Upper lobe of left lung (tissue), 6 donors: Measurements from ENCODE around the gene COL6A5. TPM values are rescaled to one million over a fixed set of nuclear protein-coding genes. Genes with fewer than 3 reads are reported as not detected.

Experiments
- ATAC-seq, 2 donors: fragments of 200-7000 bp; cut with Tn5 transposase; one replicate each; pipeline ENCODE4 v1.9.1; 2022; ENCODE audit warnings: mild to moderate bottlenecking in 2 of 2, moderate library complexity in 2 of 2; ENCODE audit not compliant: low FRiP score in 2 of 2
- DNase-seq, 2 donors: peaks; one replicate each; pipeline ENCODE4 v3.0.0-alpha.2; 2019 to 2020
- H3K27ac ChIP-seq, 4 donors: fragments of 200-600 bp; sonication (generic); one replicate each; pipeline ENCODE4 v1.5.1; 2016 to 2019
- H3K27me3 ChIP-seq, 4 donors: fragments of 200-600 bp; sonication (generic); one replicate each; pipeline ENCODE4 v1.5.1; 2017 to 2019
- H3K36me3 ChIP-seq, 4 donors: fragments of 200-600 bp; sonication (generic); one replicate each; pipeline ENCODE4 v1.5.1; 2016 to 2019
- H3K4me1 ChIP-seq, 4 donors: fragments of 200-600 bp; sonication (generic); one replicate each; pipeline ENCODE4 v1.5.1; 2018 to 2019
- H3K4me3 ChIP-seq, 4 donors: fragments of 200-600 bp; sonication (generic); one replicate each; pipeline ENCODE4 v1.5.1; 2017 to 2019; ENCODE audit warnings: mild to moderate bottlenecking in 2 of 4, moderate library complexity in 1 of 4
- H3K9me3 ChIP-seq, 4 donors: fragments of 200-600 bp; sonication (generic); one replicate each; pipeline ENCODE4 v1.5.1; 2018 to 2019
- CTCF ChIP-seq, 6 experiments: fragments of 450-650 bp in 4 of 6; fragments of 200-600 bp in 2 of 6; sonication (generic) in 2 of 6; IDR thresholded peaks; one replicate each; pipeline ENCODE4 v1.5.1; 2016 to 2019; ENCODE audit warnings: antibody characterized with exemption in 6 of 6
- EP300 ChIP-seq, 4 donors: sonication (generic); formaldehyde crosslinking; IDR thresholded peaks; one replicate each; pipeline ENCODE4 v1.5.1; 2017; ENCODE audit warnings: antibody characterized with exemption in 4 of 4, control low read depth in 2 of 4
- POLR2A ChIP-seq, 4 donors: fragments of 450-650 bp; IDR thresholded peaks; one replicate each; pipeline ENCODE4 v1.5.1; 2016 to 2017; ENCODE audit warnings: antibody characterized with exemption in 4 of 4, mild to moderate bottlenecking in 2 of 4
- POLR2AphosphoS5 ChIP-seq, 2 donors: sonication (generic); formaldehyde crosslinking; IDR thresholded peaks; one replicate each; pipeline ENCODE4 v1.5.1; 2017; ENCODE audit warnings: antibody characterized with exemption in 2 of 2
- WGBS, 2 donors: methylation state at CpG; one replicate each; pipeline ENCODE4 v1.1.5; 2017 to 2018; 5-methylcytosine and 5-hydroxymethylcytosine counted together
- total RNA-seq, 6 donors: library from RNA; depleted of rRNA in 4 of 6; stranded (reverse); fragments of >200 nt in 4 of 6; gene quantifications; one replicate each; pipeline versions ENCODE4 v1.1.0 to v1.2.1, GENCODE V29; 2016 to 2021
- donor health status: DM: no; HTN: no; CAD: no; lungs with moderate emphysema.
- donor health status: DM: no; HTN: yes; CAD: no; lungs with severe emphysema.

The COL6A5 gene
- total RNA-seq, 6 donors from 2014 or later, result 1.7 to 6.1 (median 3.9) TPM

GRCh38 chr3:130456540-130456939 is 111.1 kb downstream of the COL6A5 start:
- ATAC-seq (no peak), DNase-seq (no peak)
- H3K27ac ChIP-seq, result no peak overlapping the region
- H3K4me1 ChIP-seq, result no peaks in the 10 kb centered on the region
- H3K9me3 ChIP-seq, result no peaks in the 10 kb centered on the region
- H3K27me3 ChIP-seq, result no peaks in the 10 kb centered on the region
- WGBS, 2 donors, result 42 to 55% methylated on average over 1 of the region's 1 CpG
- no peak for TF ChIP-seq POLR2A (IDR thresholded peaks at IDR 0.05)
- TF ChIP-seq POLR2AphosphoS5 (IDR thresholded peaks at IDR 0.05), result no peak
- no peak for TF ChIP-seq EP300 (IDR thresholded peaks at IDR 0.05)
- TF ChIP-seq CTCF (IDR thresholded peaks at IDR 0.05), result no peak
- H3K4me3 ChIP-seq, result no peak overlapping the region
- no peaks in the 10 kb centered on the region for H3K36me3 ChIP-seq

- H3K9me3 ChIP-seq, result no peaks in the 10 kb centered on the region
- no peak for ATAC-seq
- no peaks in the 10 kb centered on the region for H3K4me1 ChIP-seq
- H3K27me3 ChIP-seq, result no peaks in the 10 kb centered on the region
- no peaks in the 10 kb centered on the region for H3K36me3 ChIP-seq
- H3K27ac ChIP-seq, result no peak overlapping the region
- TF ChIP-seq POLR2AphosphoS5 (IDR thresholded peaks at IDR 0.05), result no peak
- TF ChIP-seq EP300 (IDR thresholded peaks at IDR 0.05), result no peak
- TF ChIP-seq CTCF (IDR thresholded peaks at IDR 0.05), result no peak
- no peak overlapping the region for H3K4me3 ChIP-seq
- 60 to 68% methylated on average over 1 of the region's 1 CpG for WGBS, 2 donors
- DNase-seq, result no peak
Observed at GRCh38 chr3:130457671-130458070, 112.2 kb downstream of the COL6A5 start.

GRCh38 chr3:130459944-130460343 is 114.5 kb downstream of the COL6A5 start:
- Histone ChIP-seq H3K4me1 (peaks cover 0 to 1% (median 0%) of the 10 kb centered on the region in 4 donors), H3K9me3 (no peaks in the 10 kb centered on the region), H3K27me3 (no peaks in the 10 kb centered on the region), H3K4me3 (no peak overlapping the region), H3K36me3 (no peaks in the 10 kb centered on the region), H3K27ac (no peak overlapping the region)
- DNase-seq, result no peak
- TF ChIP-seq CTCF (IDR thresholded peaks at IDR 0.05), result no peak
- no peak for TF ChIP-seq POLR2A (IDR thresholded peaks at IDR 0.05)
- no peak for TF ChIP-seq EP300 (IDR thresholded peaks at IDR 0.05)
- TF ChIP-seq POLR2AphosphoS5 (IDR thresholded peaks at IDR 0.05), result no peak
- ATAC-seq, result no peak

- DNase-seq (no peak), ATAC-seq (no peak)
- Histone ChIP-seq H3K27me3 (no peaks in the 10 kb centered on the region), H3K4me1 (peaks cover 0 to 4% (median 0%) of the 10 kb centered on the region in 4 donors), H3K27ac (no peak overlapping the region), H3K36me3 (no peaks in the 10 kb centered on the region), H3K9me3 (no peaks in the 10 kb centered on the region), H3K4me3 (no peak overlapping the region)
- TF ChIP-seq POLR2AphosphoS5 (IDR thresholded peaks at IDR 0.05) (no peak), EP300 (IDR thresholded peaks at IDR 0.05) (no peak), POLR2A (IDR thresholded peaks at IDR 0.05) (no peak), CTCF (IDR thresholded peaks at IDR 0.05) (no peak)
- 70% methylated on average over 5 of the region's 5 CpGs for WGBS, 2 donors
Observed at GRCh38 chr3:130462089-130462488, 116.6 kb downstream of the COL6A5 start.

- Histone ChIP-seq H3K4me3 (no peak overlapping the region), H3K4me1 (peaks cover 0 to 4% (median 0%) of the 10 kb centered on the region in 4 donors), H3K36me3 (no peaks in the 10 kb centered on the region), H3K27me3 (no peaks in the 10 kb centered on the region), H3K27ac (no peak overlapping the region), H3K9me3 (no peaks in the 10 kb centered on the region)
- WGBS, 2 donors, result 86 to 95% methylated on average over 1 of the region's 1 CpG
- ATAC-seq, result no peak
- DNase-seq, result no peak
- TF ChIP-seq CTCF (IDR thresholded peaks at IDR 0.05) (no peak), POLR2A (IDR thresholded peaks at IDR 0.05) (no peak), POLR2AphosphoS5 (IDR thresholded peaks at IDR 0.05) (no peak), EP300 (IDR thresholded peaks at IDR 0.05) (no peak)
Observed at GRCh38 chr3:130463221-130463620, 117.7 kb downstream of the COL6A5 start.
